T-helper 1 cell treated with Interleukin-12 subunit alpha and Interleukin-12 subunit beta and Interleukin-4 antibody, amounts not matched to agents 30 ng/mL and 1 ng/mL, for 36 hours (primary cell): ENCODE measurements around the gene IQCH. TPM values are rescaled to one million over a fixed set of nuclear protein-coding genes. Genes with fewer than 3 reads are reported as not detected.

Experiments
- intact Hi-C: fragments of 100-400 bp; cut with micrococcal nuclease; formaldehyde crosslinking; loops from one replicate; pipeline ENCODE4 v1.15.1; 2024
- total RNA-seq: library from RNA; stranded (reverse); gene quantifications from 2 replicates; pipeline ENCODE4 v1.2.3, GENCODE V29; 2022

Gene IQCH
- total RNA-seq, 1 donor from 2014 or later, result 0.47 TPM

GRCh38 chr15:67551207-67551743 is 296.7 kb downstream of the IQCH start:
- intact Hi-C loops, result no loop called here

Other genes starting within 250 kb of the IQCH start
- gene SMAD3, start 189.2 kb upstream of the IQCH start, total RNA-seq, result 181 and 189 TPM in 2 replicates
- gene AAGAB, start 125 bp upstream of the IQCH start, total RNA-seq, result 50.8 and 51.7 TPM in 2 replicates